GM21825 (cell line): ENCODE results near the gene EIF2B2.

Source experiments
- ATAC-seq: cut with Tn5 transposase; IDR thresholded peaks from one replicate; pipeline ENCODE4 v1.9.1; 2021; ENCODE audit warnings: mild to moderate bottlenecking, moderate library complexity; ENCODE audit not compliant: unreplicated experiment

The EIF2B2 gene

GRCh38 chr14:75040959-75041358 lies 38.2 kb downstream of the EIF2B2 start:
- ATAC-seq: no peak

DNA sequence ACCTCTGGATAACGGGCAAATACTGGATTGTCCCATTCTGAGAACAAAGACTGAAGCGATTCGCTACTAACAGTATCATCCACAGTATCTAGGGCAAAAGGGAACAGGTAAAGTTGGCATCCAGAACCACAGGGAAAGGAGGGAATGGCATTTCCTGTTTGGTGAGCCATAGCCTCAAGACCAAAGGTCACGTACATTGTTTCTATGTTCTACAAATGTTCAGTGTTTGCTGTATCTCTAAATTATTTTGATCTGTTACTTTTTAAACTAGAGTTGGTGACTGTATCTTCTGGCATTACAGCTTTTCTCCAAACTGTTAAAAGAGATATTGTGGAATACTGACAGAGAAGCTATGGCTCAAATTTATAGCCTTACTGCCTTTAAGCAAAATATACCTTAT lies 38.9 kb downstream of the EIF2B2 start:
- ATAC-seq: no peak

DNA sequence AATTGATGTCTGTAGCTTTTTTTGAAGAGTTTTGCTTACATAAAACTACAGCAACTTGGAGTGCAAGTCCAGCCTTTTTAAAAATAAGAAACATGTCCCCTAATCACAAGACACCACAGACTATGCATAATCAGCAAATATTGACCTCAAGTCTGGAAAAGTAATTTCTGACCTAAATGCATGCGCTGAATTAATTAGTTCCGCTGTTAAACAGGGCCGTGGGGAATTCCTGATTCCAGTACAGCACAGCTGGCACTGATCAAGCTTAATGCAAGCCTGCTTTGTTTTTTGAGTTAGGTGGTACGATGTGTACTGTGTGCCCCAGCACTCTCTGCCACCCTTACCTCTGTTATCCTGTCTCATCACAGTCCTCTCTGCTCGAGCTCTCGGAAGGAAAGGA lies 39.3 kb downstream of the EIF2B2 start:
- ATAC-seq: no peak

- no peak for ATAC-seq
These were observed 41.6 kb downstream of the EIF2B2 start for GRCh38 chr14:75044322-75044721.

DNA sequence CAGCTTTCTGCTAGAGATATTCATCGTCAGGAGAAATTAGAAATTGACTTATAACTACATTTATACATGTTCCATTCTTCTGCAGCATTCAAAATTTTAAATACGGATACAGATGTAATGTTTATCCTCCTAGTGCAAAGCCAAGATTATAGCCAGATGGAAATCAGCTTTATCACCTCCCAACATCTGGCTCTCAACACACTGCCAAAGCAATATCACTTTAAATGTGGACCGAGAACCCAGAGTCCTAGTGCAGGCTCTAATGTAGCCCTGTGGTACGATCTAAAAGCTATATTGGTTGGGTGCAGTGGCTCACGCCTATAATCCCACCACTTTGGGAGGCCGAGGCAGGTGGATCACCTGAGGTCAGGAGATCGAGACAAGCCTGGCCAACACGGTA lies 42.0 kb downstream of the EIF2B2 start:
- ATAC-seq: no peak

DNA sequence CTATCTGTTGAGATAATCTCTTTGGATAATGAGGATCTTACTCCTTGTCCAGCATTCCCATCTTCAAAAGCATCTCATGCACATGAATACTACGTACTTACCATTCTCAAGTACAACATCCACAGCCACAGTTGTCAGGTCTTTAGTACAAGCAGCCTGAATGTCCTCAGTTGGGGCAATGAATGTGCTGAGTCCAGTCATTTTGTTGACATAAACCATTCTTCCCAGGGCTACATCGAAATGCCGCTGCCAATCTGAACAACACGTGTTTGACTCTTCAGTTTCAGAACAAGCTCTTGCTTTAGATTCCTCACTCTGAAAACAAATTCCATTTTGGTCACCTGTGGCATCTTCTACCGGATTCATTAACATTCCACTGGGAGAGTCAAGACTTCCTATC lies 43.6 kb downstream of the EIF2B2 start:
- no peak for ATAC-seq

DNA sequence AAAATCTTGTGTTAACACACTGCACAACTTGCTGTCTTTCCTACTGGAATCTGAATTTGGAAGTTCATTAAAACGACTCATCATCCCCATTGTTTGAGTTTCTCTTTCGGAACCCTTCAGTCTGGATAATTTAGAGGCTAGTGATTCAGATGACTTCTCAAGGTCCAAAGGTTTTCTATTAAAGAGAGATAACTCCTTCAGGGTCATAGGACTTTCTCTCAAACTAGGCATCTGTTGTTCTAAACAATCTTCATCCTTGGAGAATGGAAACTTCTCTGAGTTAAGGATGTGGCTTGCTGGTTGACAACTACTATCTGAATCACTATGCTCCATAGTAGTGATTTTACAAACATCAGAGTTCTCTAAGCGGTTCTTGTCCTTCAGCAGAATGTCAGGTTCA lies 44.2 kb downstream of the EIF2B2 start:
- no peak for ATAC-seq

GRCh38 chr14:75047506-75047905 lies 44.8 kb downstream of the EIF2B2 start:
- ATAC-seq: no peak

- ATAC-seq: no peak
These were observed 45.4 kb downstream of the EIF2B2 start for GRCh38 chr14:75048101-75048500.

GRCh38 chr14:75049136-75049535 lies 46.4 kb downstream of the EIF2B2 start:
- ATAC-seq: no peak

GRCh38 chr14:75049731-75050201 lies 47.0 kb downstream of the EIF2B2 start:
- no peak for ATAC-seq

GRCh38 chr14:75050852-75051555 lies 48.3 kb downstream of the EIF2B2 start, which contains the start of gene MLH3:
TSS of gene MLH3 (minus strand) at chr14:75051467. CDS start at chr14:75049655, 1,812 bp downstream.
- peak; percentile 66 for ATAC-seq

GRCh38 chr14:75051556-75051899 lies 48.8 kb downstream of the EIF2B2 start:
- ATAC-seq: no peak

GRCh38 chr14:75053396-75054291 lies 50.9 kb downstream of the EIF2B2 start:
- ATAC-seq: no peak

DNA sequence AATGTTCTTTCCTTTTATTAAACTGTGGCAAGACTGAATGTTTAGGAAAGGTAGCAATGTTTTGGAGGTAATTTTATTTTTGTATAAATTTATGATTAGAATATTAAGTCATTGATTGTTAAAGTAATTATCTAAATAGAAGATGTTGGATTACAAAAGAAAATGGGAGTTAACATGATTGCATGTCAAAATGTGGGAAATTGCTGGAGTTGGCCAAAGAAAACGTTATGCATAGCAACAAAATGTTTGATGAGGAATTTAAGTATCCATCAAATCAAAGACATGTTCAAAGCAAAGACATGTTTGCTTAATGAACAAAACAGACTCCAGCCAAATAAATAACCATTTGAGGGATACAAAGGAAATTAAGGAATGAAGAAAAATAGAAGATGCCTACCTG lies 51.7 kb downstream of the EIF2B2 start:
- no peak for ATAC-seq

- ATAC-seq: no peak
These were observed 56.9 kb downstream of the EIF2B2 start for GRCh38 chr14:75059642-75060041.

DNA sequence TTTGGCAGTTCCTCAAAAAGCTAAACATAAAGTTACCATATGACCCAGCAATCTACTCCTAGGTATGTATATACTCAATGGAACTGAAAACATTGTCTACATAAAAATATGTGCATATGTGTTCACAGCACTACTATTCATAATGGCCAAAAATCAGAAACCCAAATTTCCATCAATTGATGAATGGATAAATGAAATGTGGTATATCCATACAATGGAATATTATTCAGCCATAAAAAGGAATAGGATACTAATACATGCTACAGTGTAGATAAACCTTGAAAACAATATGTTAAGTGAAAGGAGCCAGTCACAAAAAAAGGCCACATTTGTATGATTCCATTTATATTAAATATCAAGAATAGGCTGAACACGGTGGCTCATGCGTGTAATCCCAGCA lies 57.7 kb downstream of the EIF2B2 start:
- no peak for ATAC-seq
